Measurements from ENCODE around the gene ATOH8. TPM values are rescaled to one million over a fixed set of nuclear protein-coding genes. Genes with fewer than 3 reads are reported as not detected.
A peak's percentile ranks its signal among the peaks of the same experiment; 100 is the strongest.

Gene ATOH8
- total RNA-seq, 2 donors from 2014 or later, result 35.1 to 116 TPM

- H3K4me3 ChIP-seq, result no peak overlapping the region
- no peaks in the 10 kb centered on the region for H3K27me3 ChIP-seq
- H3K9me3 ChIP-seq, result no peaks in the 10 kb centered on the region
- peaks cover 0 to 32% of the 10 kb centered on the region in 2 donors for H3K4me1 ChIP-seq
- TF ChIP-seq CTCF (IDR thresholded peaks at IDR 0.05), result no peak
- peak overlapping the region in 1 of 2 donors; percentile 43 for H3K27ac ChIP-seq
- H3K36me3 ChIP-seq, result no peaks in the 10 kb centered on the region
- DNase-seq (ENCODE audit: low spot score), result no peak
Observed at GRCh38 chr2:85727798-85728197, 26.0 kb upstream of the ATOH8 start.

- DNase-seq (ENCODE audit: low spot score), result no peak
- Histone ChIP-seq H3K4me1 (peaks cover 0 to 32% of the 10 kb centered on the region in 2 donors), H3K27ac (peak overlapping the region; percentile 26 to 43), H3K36me3 (no peaks in the 10 kb centered on the region), H3K27me3 (no peaks in the 10 kb centered on the region), H3K4me3 (no peak overlapping the region), H3K9me3 (no peaks in the 10 kb centered on the region)
- no peak for TF ChIP-seq CTCF (IDR thresholded peaks at IDR 0.05)
Observed at GRCh38 chr2:85728342-85728741, 25.4 kb upstream of the ATOH8 start.

GRCh38 chr2:85728883-85729824, 24.6 kb upstream of the ATOH8 start:
- no peaks in the 10 kb centered on the region for H3K9me3 ChIP-seq
- H3K4me3 ChIP-seq, result no peak overlapping the region
- H3K36me3 ChIP-seq, result no peaks in the 10 kb centered on the region
- no peaks in the 10 kb centered on the region for H3K27me3 ChIP-seq
- peak; percentile 94 to 96 for TF ChIP-seq CTCF (IDR thresholded peaks at IDR 0.05)
- DNase-seq (ENCODE audit: low spot score), result peak; percentile 95
- H3K27ac ChIP-seq, result peak overlapping the region; percentile 26 to 43
- peaks cover 0 to 36% of the 10 kb centered on the region in 2 donors for H3K4me1 ChIP-seq

- TF ChIP-seq CTCF (IDR thresholded peaks at IDR 0.05), result no peak
- H3K9me3 ChIP-seq, result no peaks in the 10 kb centered on the region
- no peak for DNase-seq (ENCODE audit: low spot score)
- H3K36me3 ChIP-seq, result no peaks in the 10 kb centered on the region
- no peak overlapping the region for H3K4me3 ChIP-seq
- no peaks in the 10 kb centered on the region for H3K27me3 ChIP-seq
- H3K27ac ChIP-seq, result no peak overlapping the region
- peaks cover 0 to 33% of the 10 kb centered on the region in 2 donors for H3K4me1 ChIP-seq
Observed at GRCh38 chr2:85729825-85730510, 23.8 kb upstream of the ATOH8 start.

- Histone ChIP-seq H3K4me1 (peaks cover 0 to 26% of the 10 kb centered on the region in 2 donors), H3K27ac (no peak overlapping the region), H3K27me3 (no peaks in the 10 kb centered on the region), H3K9me3 (no peaks in the 10 kb centered on the region), H3K4me3 (no peak overlapping the region), H3K36me3 (no peaks in the 10 kb centered on the region)
- DNase-seq (ENCODE audit: low spot score), result no peak
- no peak for TF ChIP-seq CTCF (IDR thresholded peaks at IDR 0.05)
Observed at GRCh38 chr2:85730686-85731230, 23.0 kb upstream of the ATOH8 start.
